HepG2 (cell line): ENCODE measurements around the gene NOTUM. TPM values are rescaled to one million over a fixed set of nuclear protein-coding genes. Genes with fewer than 3 reads are reported as not detected.

Experiments
- AGO2 ChIP-seq: fragments of 200-400 bp; formaldehyde crosslinking; optimal IDR thresholded peaks from 2 replicates; pipeline ENCODE3; 2017; ENCODE audit warnings: mild to moderate bottlenecking, low read depth, low read length, moderate library complexity
- AKAP8 ChIP-seq: sonication (generic); formaldehyde crosslinking; IDR thresholded peaks from 2 replicates; pipeline ENCODE4 v1.5.1; 2020; ENCODE audit warnings: mild to moderate bottlenecking, missing genetic modification reagents
- ATF4 ChIP-seq, 2 experiments: fragments of 450-650 bp in 1 of 2; sonication (generic) in 1 of 2; formaldehyde crosslinking; IDR thresholded peaks; 2 replicates each; pipeline versions ENCODE4 v1.5.0 to v1.8.0; 2020 to 2022; ENCODE audit warnings: mild to moderate bottlenecking in 1 of 2, missing genetic modification reagents in 1 of 2
- GATAD2A ChIP-seq: IDR thresholded peaks from 2 replicates; pipeline ENCODE4 v1.6.1; 2016
- HIVEP1 ChIP-seq: sonication (generic); formaldehyde crosslinking; IDR thresholded peaks from 2 replicates; pipeline ENCODE4 v1.4.0; 2020; ENCODE audit warnings: mild to moderate bottlenecking, missing genetic modification reagents
- KLF13 ChIP-seq: sonication (generic); formaldehyde crosslinking; IDR thresholded peaks from 2 replicates; pipeline ENCODE4 v1.4.0; 2020; ENCODE audit warnings: mild to moderate bottlenecking, missing genetic modification reagents
- MTA1 ChIP-seq: sonication (generic); formaldehyde crosslinking; IDR thresholded peaks from 2 replicates; pipeline ENCODE4 v1.4.0; 2020; ENCODE audit warnings: missing genetic modification reagents, mild to moderate bottlenecking, borderline replicate concordance
- NR2F2 ChIP-seq: IDR thresholded peaks from 2 replicates; pipeline ENCODE4 v1.6.1; 2012; ENCODE audit warnings: low read depth, inconsistent platforms, borderline replicate concordance
- PHF20 ChIP-seq: sonication (generic); formaldehyde crosslinking; IDR thresholded peaks from 2 replicates; pipeline ENCODE4 v1.5.0; 2020; ENCODE audit warnings: mild to moderate bottlenecking, missing genetic modification reagents
- POLR2AphosphoS2 ChIP-seq: IDR thresholded peaks from 2 replicates; pipeline ENCODE4 v1.6.1; 2011; ENCODE audit warnings: low read depth, low read length, improper control_type of control experiment
- SALL2 ChIP-seq: sonication (generic); formaldehyde crosslinking; IDR thresholded peaks from 2 replicates; pipeline ENCODE4 v1.8.1; 2023; ENCODE audit warnings: mild to moderate bottlenecking, missing genetic modification reagents, inconsistent platforms
- TARDBP ChIP-seq: sonication (generic); formaldehyde crosslinking; IDR thresholded peaks from 2 replicates; pipeline ENCODE4 v1.8.0; 2022; ENCODE audit warnings: mild to moderate bottlenecking, missing genetic modification reagents
- TOPORS ChIP-seq: sonication (generic); formaldehyde crosslinking; IDR thresholded peaks from 2 replicates; pipeline ENCODE4 v1.8.0; 2023; ENCODE audit warnings: mild to moderate bottlenecking, missing genetic modification reagents
- ZBTB2 ChIP-seq: sonication (generic); formaldehyde crosslinking; IDR thresholded peaks from 2 replicates; pipeline ENCODE4 v1.8.0; 2022; ENCODE audit warnings: low read depth, missing genetic modification reagents
- ZC3H13 ChIP-seq: sonication (generic); formaldehyde crosslinking; IDR thresholded peaks from 2 replicates; pipeline ENCODE4 v1.8.1; 2023; ENCODE audit warnings: mild to moderate bottlenecking, missing genetic modification reagents, moderate library complexity
- ZNF562 ChIP-seq: sonication (generic); formaldehyde crosslinking; IDR thresholded peaks from 2 replicates; pipeline ENCODE4 v1.8.0; 2022; ENCODE audit warnings: missing genetic modification reagents, borderline replicate concordance
- ZNF709 ChIP-seq: sonication (generic); formaldehyde crosslinking; IDR thresholded peaks from 2 replicates; pipeline ENCODE4 v1.5.0; 2020; ENCODE audit warnings: mild to moderate bottlenecking, missing genetic modification reagents
- ZNF710 ChIP-seq: sonication (generic); formaldehyde crosslinking; IDR thresholded peaks from 2 replicates; pipeline ENCODE4 v1.5.0; 2020; ENCODE audit warnings: mild to moderate bottlenecking, missing genetic modification reagents, borderline replicate concordance
- ZNF776 ChIP-seq: sonication (generic); formaldehyde crosslinking; IDR thresholded peaks from 2 replicates; pipeline ENCODE4 v1.4.0; 2020; ENCODE audit warnings: mild to moderate bottlenecking, missing genetic modification reagents
- ZNF841 ChIP-seq: sonication (generic); formaldehyde crosslinking; IDR thresholded peaks from 2 replicates; pipeline ENCODE4 v1.8.1; 2023; ENCODE audit warnings: missing genetic modification reagents, borderline replicate concordance
- ZSCAN29 ChIP-seq: sonication (generic); formaldehyde crosslinking; conservative IDR thresholded peaks from 2 replicates; pipeline ENCODE4 v1.4.0; 2020; ENCODE audit warnings: mild to moderate bottlenecking, missing genetic modification reagents
- polyA plus RNA-seq, 8 experiments: library from polyadenylated mRNA; depleted of rRNA in 3 of 8; stranded (reverse) in 7 of 8; unstranded in 1 of 8; fragments of >200 nt; fragmentation: Illumina TruSeq in 4 of 8; extraction: Trizol in 4 of 8; gene quantifications; 2 replicates each; pipeline versions ENCODE4 v1.2.1 to v1.2.3, GENCODE V29; 2011 to 2016; ENCODE audit warnings: low read depth in 4 of 8, missing spikeins in 1 of 8, mixed read lengths in 1 of 8; ENCODE audit not compliant: insufficient read depth in 1 of 8
- total RNA-seq, 5 experiments: library from RNA; depleted of rRNA; stranded (reverse); fragments of >200 nt; fragmentation: Illumina TruSeq; extraction: Trizol; gene quantifications; 2 replicates each; pipeline ENCODE4 v1.2.3, GENCODE V29; 2016; ENCODE audit warnings: low read depth in 1 of 5
- TF ChIP-seq, protein P1 (sequence below): IDR thresholded peaks from 2 replicates; pipeline ENCODE4 v1.6.1; 2016; ENCODE audit warnings: missing compliant biosample characterization, missing genetic modification reagents, borderline replicate concordance

The NOTUM gene
- total and polyA plus RNA-seq, 2 of the 13 experiments (the other 11 are each of a cell fraction or from before 2014, with no cell fraction given): 150 to 160 TPM

GRCh38 chr17:81931557-81932332, 29.2 kb downstream of the NOTUM start (continued):
- TF ChIP-seq KLF13 (peak; percentile 51; the same call in 1 of the 2 replicates), MTA1 (0 out of 2 replicates have a peak, but pooled peaks have one; percentile 17), ZNF709 (CRISPR knock-in tag) (no peak), ZBTB2 (CRISPR knock-in tag) (no peak), PHF20 (CRISPR knock-in tag) (no peak), ZNF841 (CRISPR knock-in tag) (peak; percentile 42; the same call in 1 of the 2 replicates), NR2F2 (peak; percentile 41; the same call in 1 of the 2 replicates), TOPORS (CRISPR knock-in tag) (0 out of 2 replicates have a peak, but pooled peaks have one; percentile 42), TARDBP (CRISPR knock-in tag) (peak; percentile 61), AGO2 (peak; percentile 97), ATF4 (CRISPR knock-in tag; IDR thresholded peaks at IDR 0.05) (peak in 1 of 2 experiments; percentile 26; a peak in 1 of 4 replicates), ZNF710 (0 out of 2 replicates have a peak, but pooled peaks have one; percentile 40), SALL2 (no peak), AKAP8 (CRISPR knock-in tag) (0 out of 2 replicates have a peak, but pooled peaks have one; percentile 59), POLR2AphosphoS2 (no peak), GATAD2A (no peak), ZNF562 (CRISPR knock-in tag) (0 out of 2 replicates have a peak, but pooled peaks have one; percentile 5), ZNF776 (CRISPR knock-in tag) (0 out of 2 replicates have a peak, but pooled peaks have one; percentile 60), HIVEP1 (CRISPR knock-in tag) (peak; percentile 10; the same call in 1 of the 2 replicates), ZC3H13 (peak; percentile 73; the same call in 1 of the 2 replicates), ZSCAN29 (CRISPR knock-in tag) (0 out of 2 replicates have a peak, but pooled peaks have one; percentile 30)
- TF ChIP-seq, protein P1, sequence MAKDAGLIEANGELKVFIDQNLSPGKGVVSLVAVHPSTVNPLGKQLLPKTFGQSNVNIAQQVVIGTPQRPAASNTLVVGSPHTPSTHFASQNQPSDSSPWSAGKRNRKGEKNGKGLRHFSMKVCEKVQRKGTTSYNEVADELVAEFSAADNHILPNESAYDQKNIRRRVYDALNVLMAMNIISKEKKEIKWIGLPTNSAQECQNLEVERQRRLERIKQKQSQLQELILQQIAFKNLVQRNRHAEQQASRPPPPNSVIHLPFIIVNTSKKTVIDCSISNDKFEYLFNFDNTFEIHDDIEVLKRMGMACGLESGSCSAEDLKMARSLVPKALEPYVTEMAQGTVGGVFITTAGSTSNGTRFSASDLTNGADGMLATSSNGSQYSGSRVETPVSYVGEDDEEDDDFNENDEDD (CRISPR knock-in tag): peak; percentile 20; the same call in 1 of the 2 replicates
